Transverse colon (tissue), 4 donors: ENCODE results near the gene GRIN2A. TPM values are rescaled to one million over a fixed set of nuclear protein-coding genes. Genes with fewer than 3 reads are reported as not detected.

Experiments
- DNase-seq: peaks from one replicate; pipeline ENCODE4 v3.0.0-alpha.2; 2019
- H3K27ac ChIP-seq, 4 donors: fragments of 200-600 bp; sonication (generic); 2 replicates each; pipeline ENCODE4 v1.5.1; 2016 to 2018; ENCODE audit warnings: inconsistent platforms in 4 of 4
- H3K27me3 ChIP-seq: fragments of 200-600 bp; sonication (generic); 2 replicates; pipeline ENCODE4 v1.5.1; 2017; ENCODE audit warnings: inconsistent platforms
- H3K36me3 ChIP-seq, 4 donors: fragments of 200-600 bp; sonication (generic); 2 replicates each; pipeline ENCODE4 v1.5.1; 2017 to 2019; ENCODE audit warnings: inconsistent platforms in 4 of 4
- H3K4me1 ChIP-seq, 4 donors: fragments of 200-600 bp; sonication (generic); 2 replicates each; pipeline ENCODE4 v1.5.1; 2017 to 2020; ENCODE audit warnings: inconsistent platforms in 4 of 4
- H3K4me3 ChIP-seq, 4 donors: fragments of 200-600 bp; sonication (generic); 1 replicate in 1 of 4; 2 replicates in 3 of 4; pipeline versions ENCODE4 v1.5.1 to v1.6.1; 2017 to 2019; ENCODE audit warnings: inconsistent platforms in 4 of 4
- H3K9me3 ChIP-seq, 2 donors: fragments of 200-600 bp; sonication (generic); 2 replicates each; pipeline ENCODE4 v1.5.1; 2017 to 2019; ENCODE audit warnings: inconsistent platforms in 2 of 2
- CTCF ChIP-seq, 5 experiments: fragments of 200-600 bp in 3 of 5; fragments of 450-650 bp in 2 of 5; sonication (generic) in 3 of 5; IDR thresholded peaks; 1 replicate in 2 of 5; 2 replicates in 3 of 5; pipeline ENCODE4 v1.5.1; 2016 to 2017; ENCODE audit warnings: antibody characterized with exemption in 5 of 5, inconsistent platforms in 3 of 5, mild to moderate bottlenecking in 2 of 5, moderate library complexity in 1 of 5
- EP300 ChIP-seq: sonication (generic); formaldehyde crosslinking; IDR thresholded peaks from one replicate; pipeline ENCODE4 v1.6.1; 2017; ENCODE audit warnings: antibody characterized with exemption, low read depth
- POLR2A ChIP-seq: fragments of 450-650 bp; IDR thresholded peaks from one replicate; pipeline ENCODE4 v1.6.1; 2016; ENCODE audit warnings: antibody characterized with exemption, mild to moderate bottlenecking, moderate library complexity
- POLR2AphosphoS5 ChIP-seq, 3 donors: sonication (generic); formaldehyde crosslinking; IDR thresholded peaks; one replicate each; pipeline ENCODE4 v1.6.1; 2016; ENCODE audit warnings: antibody characterized with exemption in 3 of 3
- WGBS, 2 donors: methylation state at CpG; one replicate each; pipeline ENCODE4 v1.1.5; 2018; ENCODE audit warnings: low coverage in 1 of 2; 5-methylcytosine and 5-hydroxymethylcytosine counted together
- in situ Hi-C, 4 donors: fragments of 200-750 bp; cut with MboI; loops; one replicate each; pipeline versions ENCODE4 v1.15.0 to v1.15.1; 2017; ENCODE audit warnings: low sequenced_read_pairs in 3 of 4, low pct_ligation_motif_present in 1 of 4, low pct_unique_long_range_greater_than_20kb in 1 of 4
- intact Hi-C: fragments of 100-400 bp; cut with DNase I; formaldehyde crosslinking; loops from one replicate; pipeline ENCODE4 v1.15.1; 2023; ENCODE audit warnings: low total_unique reads
- total RNA-seq, 4 donors: library from RNA; depleted of rRNA; stranded (reverse); fragments of >200 nt; gene quantifications; one replicate each; pipeline ENCODE4 v1.1.0, GENCODE V29; 2016

GRIN2A gene
- total RNA-seq, 4 donors from 2014 or later = 0.14 to 0.37 (median 0.18) TPM

GRCh38 chr16:10087151-10087550 is 95.1 kb downstream of the GRIN2A start:
- no peak for DNase-seq
- H3K4me3 ChIP-seq = no peak overlapping the region
- no peak for TF ChIP-seq EP300
- TF ChIP-seq POLR2AphosphoS5 (IDR thresholded peaks at IDR 0.05) = no peak
- TF ChIP-seq POLR2A = no peak
- no peak for TF ChIP-seq CTCF (IDR thresholded peaks at IDR 0.05)
- intact Hi-C loops (no loop called here), in situ Hi-C loops (no loop called here)
- 73 to 81% methylated on average over 3 to 4 of the region's 4 CpGs for WGBS, 2 donors
- H3K27me3 ChIP-seq = no peaks in the 10 kb centered on the region
- H3K4me1 ChIP-seq = no peaks in the 10 kb centered on the region
- no peaks in the 10 kb centered on the region for H3K36me3 ChIP-seq
- no peaks in the 10 kb centered on the region for H3K9me3 ChIP-seq
- no peak overlapping the region for H3K27ac ChIP-seq

GRCh38 chr16:10086620-10087019 is 95.6 kb downstream of the GRIN2A start:
- intact Hi-C loops (no loop called here), in situ Hi-C loops (no loop called here)
- WGBS, 2 donors = 56 to 80% methylated on average over 1 to 3 of the region's 3 CpGs
- H3K4me1 ChIP-seq = no peaks in the 10 kb centered on the region
- H3K4me3 ChIP-seq = no peak overlapping the region
- H3K9me3 ChIP-seq = no peaks in the 10 kb centered on the region
- no peaks in the 10 kb centered on the region for H3K27me3 ChIP-seq
- no peak overlapping the region for H3K27ac ChIP-seq
- no peak for DNase-seq
- TF ChIP-seq POLR2AphosphoS5 (IDR thresholded peaks at IDR 0.05) (no peak), CTCF (IDR thresholded peaks at IDR 0.05) (no peak), EP300 (no peak), POLR2A (no peak)
- no peaks in the 10 kb centered on the region for H3K36me3 ChIP-seq

GRCh38 chr16:10085078-10085798 is 97.0 kb downstream of the GRIN2A start:
- Histone ChIP-seq H3K27me3 (no peaks in the 10 kb centered on the region), H3K36me3 (no peaks in the 10 kb centered on the region), H3K4me1 (peaks cover 0 to 10% (median 6%) of the 10 kb centered on the region in 4 donors), H3K27ac (no peak overlapping the region), H3K4me3 (no peak overlapping the region), H3K9me3 (no peaks in the 10 kb centered on the region)
- intact Hi-C loops = no loop called here
- WGBS, 2 donors = 77 to 81% methylated on average over 3 to 6 of the region's 6 CpGs
- in situ Hi-C loops = no loop called here
- DNase-seq = no peak
- no peak for TF ChIP-seq POLR2A
- no peak for TF ChIP-seq EP300
- no peak for TF ChIP-seq CTCF (IDR thresholded peaks at IDR 0.05)
- TF ChIP-seq POLR2AphosphoS5 (IDR thresholded peaks at IDR 0.05) = no peak

- no peak for DNase-seq
- no peaks in the 10 kb centered on the region for H3K27me3 ChIP-seq
- in situ Hi-C loops = no loop called here
- peaks cover 0 to 11% (median 6%) of the 10 kb centered on the region in 4 donors for H3K4me1 ChIP-seq
- no peak for TF ChIP-seq POLR2A
- H3K9me3 ChIP-seq = no peaks in the 10 kb centered on the region
- H3K4me3 ChIP-seq = no peak overlapping the region
- no peaks in the 10 kb centered on the region for H3K36me3 ChIP-seq
- intact Hi-C loops = no loop called here
- WGBS, 2 donors = 50 to 51% methylated on average over 4 of the region's 5 CpGs
- no peak overlapping the region for H3K27ac ChIP-seq
Observed at GRCh38 chr16:10083301-10083700, 98.9 kb downstream of the GRIN2A start.
